Tibial nerve (tissue), 4 donors: ENCODE data around the gene MXRA8.

ENCODE experiments used
- CTCF ChIP-seq, 5 experiments: fragments of 200-600 bp in 3 of 5; fragments of 450-650 bp in 2 of 5; sonication (generic) in 3 of 5; IDR thresholded peaks; one replicate each; pipeline ENCODE4 v1.5.1; 2016 to 2019; ENCODE audit warnings: antibody characterized with exemption in 5 of 5, mild to moderate bottlenecking in 3 of 5, moderate library complexity in 2 of 5
- EP300 ChIP-seq, 2 donors: sonication (generic); formaldehyde crosslinking; IDR thresholded peaks; one replicate each; pipeline ENCODE4 v1.6.1; 2017; ENCODE audit warnings: antibody characterized with exemption in 2 of 2, mild to moderate bottlenecking in 1 of 2
- POLR2A ChIP-seq, 2 donors: fragments of 450-650 bp; IDR thresholded peaks; one replicate each; pipeline ENCODE4 v1.6.1; 2017; ENCODE audit warnings: antibody characterized with exemption in 2 of 2, mild to moderate bottlenecking in 2 of 2, moderate library complexity in 2 of 2

- TF ChIP-seq POLR2A (IDR thresholded peaks at IDR 0.05) (no peak), CTCF (IDR thresholded peaks at IDR 0.05) (no peak), EP300 (IDR thresholded peaks at IDR 0.05) (no peak)
These were observed 45.7 kb downstream of the MXRA8 start for GRCh38 chr1:1312450-1313314.
